Stomach smooth muscle (tissue), 2 donors: ENCODE results near the gene SCYL3.
"Not testable (repeated sequence)": the region's sequence is repeated elsewhere in the genome, so short reads cannot be mapped to it uniquely, and the experiment has no call there.

Experiments
- H3K27ac ChIP-seq: one replicate; pipeline ENCODE4 v1.7.0; 2013; ENCODE audit warnings: mild to moderate bottlenecking, low read length, inconsistent platforms
- H3K27me3 ChIP-seq, 2 donors: one replicate each; pipeline ENCODE4 v1.7.0; 2013; ENCODE audit warnings: low read length in 2 of 2; ENCODE audit not compliant: insufficient read depth in 2 of 2, control insufficient read depth in 1 of 2
- H3K36me3 ChIP-seq, 2 donors: one replicate each; pipeline ENCODE4 v1.7.0; 2013; ENCODE audit warnings: low read length in 2 of 2; ENCODE audit not compliant: control insufficient read depth in 2 of 2, insufficient read depth in 2 of 2
- H3K4me1 ChIP-seq: one replicate; pipeline ENCODE4 v1.7.0; 2013; ENCODE audit warnings: low read length; ENCODE audit not compliant: control insufficient read depth, insufficient read depth
- H3K4me3 ChIP-seq, 2 donors: one replicate each; pipeline ENCODE4 v1.7.0; 2013; ENCODE audit warnings: low read length in 2 of 2
- H3K9ac ChIP-seq, 2 donors: one replicate each; pipeline ENCODE4 v1.7.0; 2013; ENCODE audit warnings: low read length in 2 of 2, mild to moderate bottlenecking in 1 of 2
- H3K9me3 ChIP-seq, 2 donors: one replicate each; pipeline ENCODE4 v1.7.0; 2013; ENCODE audit warnings: low read length in 2 of 2; ENCODE audit not compliant: control insufficient read depth in 2 of 2
- donor health status: healthy.
- donor health status: Pancreatic carcinoma.

Gene SCYL3

GRCh38 chr1:169871988-169872387 is 21.7 kb downstream of the SCYL3 start:
- not testable (repeated sequence) for H3K4me1 ChIP-seq, H3K9ac ChIP-seq, H3K4me3 ChIP-seq, H3K27me3 ChIP-seq, H3K9me3 ChIP-seq, H3K27ac ChIP-seq
- peaks cover 37 to 47% of the 10 kb centered on the region in 2 donors for H3K36me3 ChIP-seq

GRCh38 chr1:169869426-169869825 is 24.3 kb downstream of the SCYL3 start:
- Histone ChIP-seq H3K9ac (no peak overlapping the region), H3K27ac (no peak overlapping the region), H3K27me3 (no peaks in the 10 kb centered on the region), H3K9me3 (no peaks in the 10 kb centered on the region), H3K36me3 (peaks cover 49 to 60% of the 10 kb centered on the region in 2 donors), H3K4me1 (no peaks in the 10 kb centered on the region), H3K4me3 (no peak overlapping the region)

- Histone ChIP-seq H3K9me3 (no peaks in the 10 kb centered on the region), H3K4me3 (no peak overlapping the region), H3K4me1 (no peaks in the 10 kb centered on the region), H3K9ac (no peak overlapping the region), H3K27ac (no peak overlapping the region), H3K27me3 (no peaks in the 10 kb centered on the region), H3K36me3 (peaks cover 49 to 63% of the 10 kb centered on the region in 2 donors)
These were observed 24.7 kb downstream of the SCYL3 start for GRCh38 chr1:169868978-169869377.

- H3K36me3 ChIP-seq: peaks cover 48 to 65% of the 10 kb centered on the region in 2 donors
These were observed 26.6 kb downstream of the SCYL3 start for GRCh38 chr1:169867012-169867675.

GRCh38 chr1:169866577-169866976 is 27.1 kb downstream of the SCYL3 start:
- H3K27ac ChIP-seq: no peak overlapping the region
- H3K27me3 ChIP-seq: no peaks in the 10 kb centered on the region
- peaks cover 49 to 66% of the 10 kb centered on the region in 2 donors for H3K36me3 ChIP-seq
- no peak overlapping the region for H3K9ac ChIP-seq
- H3K4me3 ChIP-seq: no peak overlapping the region
- H3K4me1 ChIP-seq: no peaks in the 10 kb centered on the region
- H3K9me3 ChIP-seq: no peaks in the 10 kb centered on the region

More at GRCh38 chr1:169867012-169867675, 26.6 kb downstream of the SCYL3 start:
- Histone ChIP-seq H3K9me3 (no peaks in the 10 kb centered on the region), H3K4me3 (no peak overlapping the region), H3K27ac (no peak overlapping the region), H3K4me1 (no peaks in the 10 kb centered on the region), H3K9ac (no peak overlapping the region), H3K27me3 (no peaks in the 10 kb centered on the region)

- not testable (repeated sequence) for H3K9ac ChIP-seq, H3K9me3 ChIP-seq, H3K27me3 ChIP-seq, H3K4me1 ChIP-seq, H3K4me3 ChIP-seq, H3K27ac ChIP-seq
- H3K36me3 ChIP-seq: peaks cover 56 to 68% of the 10 kb centered on the region in 2 donors
These were observed 29.2 kb downstream of the SCYL3 start for GRCh38 chr1:169864531-169864930.

GRCh38 chr1:169860750-169861149 is 32.9 kb downstream of the SCYL3 start:
- Histone ChIP-seq H3K27ac (no peak overlapping the region), H3K4me1 (no peaks in the 10 kb centered on the region), H3K27me3 (no peaks in the 10 kb centered on the region), H3K9ac (no peak overlapping the region), H3K9me3 (no peaks in the 10 kb centered on the region), H3K36me3 (peaks cover 40 to 52% of the 10 kb centered on the region in 2 donors), H3K4me3 (no peak overlapping the region)

- Histone ChIP-seq H3K36me3 (peaks cover 35 to 46% of the 10 kb centered on the region in 2 donors), H3K9ac (no peak overlapping the region), H3K27me3 (no peaks in the 10 kb centered on the region), H3K9me3 (no peaks in the 10 kb centered on the region), H3K27ac (no peak overlapping the region), H3K4me1 (no peaks in the 10 kb centered on the region), H3K4me3 (no peak overlapping the region)
These were observed 33.5 kb downstream of the SCYL3 start for GRCh38 chr1:169860187-169860586.

- no peaks in the 10 kb centered on the region for H3K4me1 ChIP-seq
- H3K9me3 ChIP-seq: no peaks in the 10 kb centered on the region
- peaks cover 34 to 49% of the 10 kb centered on the region in 2 donors for H3K36me3 ChIP-seq
- H3K27me3 ChIP-seq: no peaks in the 10 kb centered on the region
- no peak overlapping the region for H3K9ac ChIP-seq
- H3K27ac ChIP-seq: no peak overlapping the region
- no peak overlapping the region for H3K4me3 ChIP-seq
These were observed 34.7 kb downstream of the SCYL3 start for GRCh38 chr1:169859001-169859400.

GRCh38 chr1:169858467-169858866 is 35.2 kb downstream of the SCYL3 start:
- Histone ChIP-seq H3K9ac (no peak overlapping the region), H3K36me3 (peaks cover 34 to 49% of the 10 kb centered on the region in 2 donors), H3K27ac (no peak overlapping the region), H3K4me3 (no peak overlapping the region), H3K4me1 (no peaks in the 10 kb centered on the region), H3K27me3 (no peaks in the 10 kb centered on the region), H3K9me3 (no peaks in the 10 kb centered on the region)

- H3K27me3 ChIP-seq: no peaks in the 10 kb centered on the region
- H3K9ac ChIP-seq: no peak overlapping the region
- H3K4me1 ChIP-seq: no peaks in the 10 kb centered on the region
- no peaks in the 10 kb centered on the region for H3K9me3 ChIP-seq
- H3K4me3 ChIP-seq: no peak overlapping the region
- no peak overlapping the region for H3K27ac ChIP-seq
- peaks cover 12 to 28% of the 10 kb centered on the region in 2 donors for H3K36me3 ChIP-seq
These were observed 40.4 kb downstream of the SCYL3 start for GRCh38 chr1:169853341-169853740.
